PC-3 (cell line): ENCODE measurements around the gene MIB2. TPM values are rescaled to one million over a fixed set of nuclear protein-coding genes. Genes with fewer than 3 reads are reported as not detected.

Experiments used
- ATAC-seq: fragments of 200-7000 bp; cut with Tn5 transposase; 2 replicates; pipeline ENCODE4 v1.9.1; 2020; ENCODE audit warnings: mild to moderate bottlenecking, moderate library complexity
- BruUV-seq: library from RNA; stranded (reverse); fragments of 400-500 nt; replicated peaks from 2 replicates; lab custom pipeline; 2021; lab: Mats Ljungman, UMichigan
- CTCF ChIA-PET: fragments of 300-600 bp; sonication (Branson Sonifier 250); formaldehyde crosslinking; loops from one replicate; lab custom pipeline; 2022; ENCODE audit warnings: antibody characterized with exemption; lab: Charles Lee
- POLR2A ChIA-PET: fragments of 300-600 bp; sonication (Branson Sonifier 250); formaldehyde crosslinking; loops from one replicate; lab custom pipeline; 2022; ENCODE audit warnings: antibody characterized with exemption; ENCODE audit not compliant: unreplicated experiment; lab: Charles Lee
- DNase-seq: peaks from one replicate; pipeline ENCODE4 v3.0.0-alpha.2; 2015
- H2AFZ ChIP-seq: fragments of 300-600 bp; sonication (generic); 2 replicates; pipeline ENCODE4 v1.6.0; 2016; ENCODE audit warnings: antibody characterized with exemption, low read length
- H3F3A ChIP-seq: fragments of 300-600 bp; sonication (generic); one replicate; pipeline ENCODE4 v1.6.0; 2017; ENCODE audit warnings: antibody characterized with exemption, low read length, control low read depth, mild to moderate bottlenecking; ENCODE audit not compliant: unreplicated experiment
- H3K27ac ChIP-seq: fragments of 300-600 bp; sonication (generic); 2 replicates; pipeline ENCODE4 v1.5.1; 2016; ENCODE audit warnings: mild to moderate bottlenecking, low read length
- H3K27me3 ChIP-seq: fragments of 300-600 bp; sonication (generic); 2 replicates; pipeline ENCODE4 v1.6.1; 2016; ENCODE audit warnings: low read length, mixed read lengths
- H3K36me3 ChIP-seq: fragments of 300-600 bp; sonication (generic); 2 replicates; pipeline ENCODE4 v1.6.1; 2016; ENCODE audit warnings: low read depth, mixed run types, low read length, mixed read lengths
- H3K4me1 ChIP-seq: fragments of 300-600 bp; sonication (generic); 2 replicates; pipeline ENCODE4 v1.5.1; 2016; ENCODE audit warnings: low read length; ENCODE audit not compliant: insufficient read depth
- H3K4me2 ChIP-seq: fragments of 300-600 bp; sonication (generic); 2 replicates; pipeline ENCODE4 v1.6.0; 2016; ENCODE audit warnings: low read length
- H3K4me3 ChIP-seq: fragments of 300-600 bp; sonication (generic); 2 replicates; pipeline ENCODE4 v1.5.1; 2016; ENCODE audit warnings: mild to moderate bottlenecking, low read length, mixed read lengths
- H3K79me2 ChIP-seq: fragments of 300-600 bp; sonication (generic); 2 replicates; pipeline ENCODE4 v1.6.1; 2017; ENCODE audit warnings: low read length, mixed read lengths
- H3K9ac ChIP-seq: fragments of 300-600 bp; sonication (generic); 2 replicates; pipeline ENCODE4 v1.6.0; 2016; ENCODE audit warnings: mild to moderate bottlenecking, low read length
- H3K9me2 ChIP-seq: fragments of 300-600 bp; sonication (generic); replicated peaks from 2 replicates; pipeline ENCODE4 v1.6.1; 2016; ENCODE audit warnings: mixed run types, low read length, mixed read lengths
- H3K9me3 ChIP-seq: fragments of 300-600 bp; sonication (generic); 2 replicates; pipeline ENCODE4 v1.6.1; 2016; ENCODE audit warnings: low read length, mixed read lengths
- H4K20me1 ChIP-seq: fragments of 300-600 bp; sonication (generic); 2 replicates; pipeline ENCODE4 v1.6.1; 2016; ENCODE audit warnings: low read length, mixed read lengths
- EZH2 ChIP-seq: fragments of 300-600 bp; sonication (generic); IDR thresholded peaks from one replicate; pipeline ENCODE4 v1.6.1; 2017; ENCODE audit warnings: antibody characterized with exemption, mild to moderate bottlenecking, low read length; ENCODE audit not compliant: unreplicated experiment
- EZH2phosphoT487 ChIP-seq: fragments of 300-600 bp; sonication (generic); IDR thresholded peaks from 2 replicates; pipeline ENCODE4 v1.6.1; 2018; ENCODE audit warnings: mild to moderate bottlenecking, antibody characterized with exemption, low read length, borderline replicate concordance
- intact Hi-C: fragments of 100-400 bp; cut with micrococcal nuclease; formaldehyde crosslinking; loops from 2 replicates; pipeline ENCODE4 v1.9.0; 2023
- total RNA-seq: library from RNA; depleted of rRNA; stranded (reverse); fragments of >200 nt; gene quantifications from 2 replicates; pipeline ENCODE4 v1.2.3, GENCODE V29; 2014
- TF ChIP-seq, protein P1 (sequence below): fragments of 300-600 bp; sonication (generic); conservative IDR thresholded peaks from 2 replicates; pipeline ENCODE4 v1.5.1; 2017; ENCODE audit warnings: antibody characterized with exemption, low read depth, mild to moderate bottlenecking, low read length

The MIB2 gene
- total RNA-seq, 1 experiment from 2014 or later: 164 TPM

DNA sequence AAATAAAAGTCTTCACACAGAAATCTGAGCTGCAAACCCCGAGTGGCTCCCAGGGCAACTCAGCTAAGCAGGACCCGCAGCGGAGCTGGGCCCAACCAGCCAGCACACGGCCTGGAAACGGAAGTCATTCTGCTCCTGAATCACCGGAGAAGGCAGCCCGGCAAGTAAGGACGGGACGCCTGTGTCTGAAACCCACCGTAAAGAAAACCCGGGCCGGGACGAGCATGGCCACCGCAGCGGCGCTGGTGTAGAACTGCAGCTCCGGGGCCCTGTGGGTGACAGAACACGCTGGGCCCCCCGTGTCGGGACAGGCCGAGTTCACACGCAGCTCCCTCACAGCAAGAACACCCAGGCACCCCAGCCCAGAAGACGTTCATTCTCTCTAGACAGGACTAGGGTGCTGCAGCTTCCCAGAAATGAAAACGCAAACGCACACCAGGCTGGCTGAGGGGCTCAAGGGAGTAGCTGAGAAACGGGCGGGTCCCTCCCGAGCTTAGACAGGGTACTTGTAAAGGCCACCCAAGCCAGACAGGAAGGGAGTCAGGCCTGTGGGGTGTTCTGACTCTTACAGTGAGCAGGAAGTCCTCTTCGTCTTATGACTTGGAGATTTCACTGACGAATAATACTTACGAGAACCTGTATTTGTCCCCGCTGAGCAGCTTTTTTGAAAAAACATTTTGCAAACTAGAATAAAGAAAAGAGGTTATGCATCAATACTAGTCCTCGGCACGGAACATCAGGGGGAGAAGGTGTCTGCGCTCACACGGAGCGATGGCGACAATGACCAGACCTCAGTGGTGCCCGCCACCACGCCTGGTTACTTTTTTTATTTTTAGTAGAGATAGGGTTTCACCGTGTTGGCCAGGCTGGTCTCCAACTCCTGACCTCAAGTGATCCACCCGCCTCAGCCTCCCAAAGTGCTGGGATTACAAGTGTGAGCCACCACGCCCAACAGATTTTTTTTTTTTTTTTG lies 54.5 kb downstream of the MIB2 start:
- POLR2A ChIA-PET: no interaction called here
- H3K79me2 ChIP-seq: no peaks in the 10 kb centered on the region
- no peak overlapping the region for H3K4me3 ChIP-seq
- H3K9ac ChIP-seq: no peak overlapping the region
- no peaks in the 10 kb centered on the region for H3K9me3 ChIP-seq
- H3K4me1 ChIP-seq: no peaks in the 10 kb centered on the region
- no TSS peak for BruUV-seq
- H3K27me3 ChIP-seq: no peaks in the 10 kb centered on the region
- peaks cover 24% of the 10 kb centered on the region for H3K36me3 ChIP-seq
- no peak overlapping the region for H3K4me2 ChIP-seq
- CTCF ChIA-PET: no interaction called here
- no peaks in the 10 kb centered on the region for H4K20me1 ChIP-seq
- TF ChIP-seq EZH2 (no peak), EZH2phosphoT487 (no peak)
- TF ChIP-seq, protein P1, sequence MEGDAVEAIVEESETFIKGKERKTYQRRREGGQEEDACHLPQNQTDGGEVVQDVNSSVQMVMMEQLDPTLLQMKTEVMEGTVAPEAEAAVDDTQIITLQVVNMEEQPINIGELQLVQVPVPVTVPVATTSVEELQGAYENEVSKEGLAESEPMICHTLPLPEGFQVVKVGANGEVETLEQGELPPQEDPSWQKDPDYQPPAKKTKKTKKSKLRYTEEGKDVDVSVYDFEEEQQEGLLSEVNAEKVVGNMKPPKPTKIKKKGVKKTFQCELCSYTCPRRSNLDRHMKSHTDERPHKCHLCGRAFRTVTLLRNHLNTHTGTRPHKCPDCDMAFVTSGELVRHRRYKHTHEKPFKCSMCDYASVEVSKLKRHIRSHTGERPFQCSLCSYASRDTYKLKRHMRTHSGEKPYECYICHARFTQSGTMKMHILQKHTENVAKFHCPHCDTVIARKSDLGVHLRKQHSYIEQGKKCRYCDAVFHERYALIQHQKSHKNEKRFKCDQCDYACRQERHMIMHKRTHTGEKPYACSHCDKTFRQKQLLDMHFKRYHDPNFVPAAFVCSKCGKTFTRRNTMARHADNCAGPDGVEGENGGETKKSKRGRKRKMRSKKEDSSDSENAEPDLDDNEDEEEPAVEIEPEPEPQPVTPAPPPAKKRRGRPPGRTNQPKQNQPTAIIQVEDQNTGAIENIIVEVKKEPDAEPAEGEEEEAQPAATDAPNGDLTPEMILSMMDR: no peak
- no peaks in the 10 kb centered on the region for H3F3A ChIP-seq
- H3K27ac ChIP-seq: no peak overlapping the region
- intact Hi-C loops: no loop called here
- ATAC-seq: no peak
- DNase-seq: no peak
- no peak overlapping the region for H2AFZ ChIP-seq
- H3K9me2 ChIP-seq: no peaks in the 10 kb centered on the region

DNA sequence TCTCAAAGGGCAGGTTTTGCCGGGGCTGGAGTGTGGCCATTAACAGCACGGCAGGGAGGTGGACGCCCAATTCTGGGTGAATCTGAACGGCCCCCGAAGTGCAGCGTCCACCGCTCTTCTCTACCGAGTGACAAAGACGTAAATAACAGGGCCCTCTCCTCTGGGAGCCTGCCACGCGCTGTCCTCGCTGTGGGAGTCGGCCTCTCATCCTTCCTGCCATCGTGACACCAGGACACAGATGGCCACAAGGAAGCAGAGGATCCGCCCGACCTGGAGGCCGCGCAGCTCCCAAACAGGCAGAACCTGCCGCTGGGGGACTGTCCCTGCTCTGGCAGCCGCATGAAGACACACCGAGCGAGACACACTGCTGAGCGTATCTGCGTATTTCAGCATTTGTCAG lies 55.6 kb downstream of the MIB2 start:
- Histone ChIP-seq H2AFZ (no peak overlapping the region), H3K9me2 (no peaks in the 10 kb centered on the region), H3K27me3 (no peaks in the 10 kb centered on the region), H4K20me1 (no peaks in the 10 kb centered on the region), H3K9me3 (no peaks in the 10 kb centered on the region), H3K27ac (no peak overlapping the region), H3F3A (no peaks in the 10 kb centered on the region), H3K4me2 (no peak overlapping the region), H3K79me2 (no peaks in the 10 kb centered on the region), H3K4me3 (no peak overlapping the region), H3K36me3 (peaks cover 16% of the 10 kb centered on the region), H3K9ac (no peak overlapping the region), H3K4me1 (no peaks in the 10 kb centered on the region)
- DNase-seq: no peak
- BruUV-seq: no TSS peak
- ChIA-PET POLR2A (no interaction called here), CTCF (no interaction called here)
- TF ChIP-seq, protein P1: no peak
- TF ChIP-seq EZH2 (no peak), EZH2phosphoT487 (no peak)
- intact Hi-C loops: no loop called here
- ATAC-seq: no peak
